MV-4-11 (cell line): ENCODE data around the gene CPNE8.

ENCODE experiments used
- DNase-seq: peaks from one replicate; lab custom pipeline; 2025; lab: John Stamatoyannopoulos, UW

CPNE8 gene

DNA sequence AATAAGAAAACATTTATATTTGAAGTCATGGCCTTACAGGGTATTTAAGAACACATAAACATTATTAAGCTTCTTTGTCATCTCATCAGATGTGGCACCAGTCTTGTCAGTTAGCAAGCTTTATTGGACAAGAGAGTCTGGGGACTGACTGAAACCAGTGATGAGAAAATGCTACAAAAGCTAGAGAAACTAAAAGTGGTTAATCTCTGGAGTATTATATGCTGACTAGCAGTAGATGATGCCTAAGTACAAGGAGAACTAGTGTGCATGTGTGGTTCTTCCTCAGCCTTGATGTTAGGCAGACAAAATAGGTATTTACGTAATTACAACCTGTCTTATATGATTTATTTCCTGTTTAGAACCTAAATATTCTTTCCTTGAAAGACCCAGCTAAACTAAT, 176.5 kb downstream of the CPNE8 start:
- no peak for DNase-seq

DNA sequence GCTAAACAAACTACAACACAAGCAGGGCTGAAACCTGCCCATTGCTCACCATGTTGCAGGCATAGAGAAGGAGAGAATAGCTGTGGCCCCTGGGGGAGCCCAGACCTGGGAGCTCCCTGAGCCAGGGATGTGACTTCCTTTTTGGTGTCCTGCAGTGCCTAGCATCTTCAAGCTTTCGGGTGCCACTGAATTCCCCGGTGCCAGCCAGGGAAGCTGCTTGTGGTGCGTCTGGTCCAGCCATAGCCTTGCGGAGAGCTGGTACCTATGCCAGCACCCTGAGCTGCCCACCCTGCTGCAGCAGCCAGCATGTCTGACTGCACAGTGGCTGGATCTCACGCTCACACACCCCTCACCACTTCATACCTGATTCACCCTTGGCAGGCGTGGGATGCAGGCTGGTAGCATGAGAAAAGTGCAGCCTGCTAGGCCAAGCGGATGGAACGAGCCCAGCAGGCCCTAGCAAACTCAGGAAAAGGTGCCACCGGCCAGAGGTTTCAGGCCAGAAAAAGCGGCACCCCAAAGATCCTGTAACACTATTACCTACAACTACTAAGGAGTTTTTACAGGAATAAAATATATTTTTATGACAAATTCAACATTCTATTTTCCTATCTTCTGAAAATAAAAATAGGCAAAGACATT, 183.7 kb downstream of the CPNE8 start:
- no peak for DNase-seq

DNA sequence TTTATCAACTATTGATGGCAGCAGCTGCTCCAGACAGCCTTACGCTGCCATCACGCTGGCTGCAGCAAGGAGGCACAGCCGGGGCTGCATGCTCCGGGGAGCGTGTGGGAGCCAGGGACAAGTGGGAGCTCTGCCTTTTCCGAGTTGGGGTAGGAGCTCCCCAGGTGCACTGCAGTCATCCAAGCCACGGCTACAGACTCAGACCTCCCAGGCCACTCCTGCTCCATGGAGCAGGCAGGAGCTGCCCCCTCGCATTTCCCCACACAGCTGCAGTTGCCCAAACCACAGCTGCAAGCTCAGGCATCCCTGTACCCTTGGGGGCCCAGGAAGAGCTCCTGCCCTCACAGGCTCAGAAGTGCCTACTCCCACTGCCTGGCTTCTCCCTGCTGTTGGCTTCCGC, 184.7 kb downstream of the CPNE8 start:
- DNase-seq = no peak

DNA sequence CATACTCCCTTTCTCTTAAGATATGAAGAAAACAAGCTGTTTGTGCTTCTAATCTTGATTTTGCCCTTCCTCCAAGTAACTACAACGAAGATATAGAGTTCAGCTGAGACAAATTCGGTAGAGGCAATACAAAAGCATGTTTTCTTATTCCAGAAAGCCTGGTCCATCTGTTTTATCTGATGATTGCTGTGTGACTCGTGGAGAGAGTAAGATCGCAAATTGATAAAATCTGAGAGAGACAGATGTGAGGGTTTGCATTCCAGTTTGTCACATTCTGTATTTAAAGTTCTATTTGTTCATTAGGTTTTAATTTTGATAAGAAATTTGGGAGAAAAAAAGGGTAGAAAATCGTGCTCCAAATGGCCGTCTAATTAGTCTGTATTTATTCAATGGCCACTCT, 192.1 kb downstream of the CPNE8 start:
- no peak for DNase-seq

DNA sequence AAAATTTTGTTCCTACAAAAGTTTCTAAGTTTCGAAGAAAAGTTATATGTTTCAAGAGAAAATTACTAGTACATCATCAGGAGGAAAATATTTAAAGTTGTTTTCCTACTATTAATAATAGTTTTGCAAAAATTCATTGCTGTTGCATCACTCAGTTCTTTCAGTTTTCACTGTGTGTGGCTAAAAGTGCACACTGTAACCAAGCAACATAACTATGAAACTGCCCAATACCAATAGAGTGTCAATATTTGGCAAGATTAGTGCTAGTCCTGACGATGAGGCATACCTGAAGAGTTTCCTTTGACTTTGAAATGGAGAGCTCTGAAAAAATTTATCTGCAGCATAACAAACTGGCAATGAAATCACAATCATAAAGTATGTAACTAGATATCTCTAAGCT, 194.3 kb downstream of the CPNE8 start:
- DNase-seq = no peak

DNA sequence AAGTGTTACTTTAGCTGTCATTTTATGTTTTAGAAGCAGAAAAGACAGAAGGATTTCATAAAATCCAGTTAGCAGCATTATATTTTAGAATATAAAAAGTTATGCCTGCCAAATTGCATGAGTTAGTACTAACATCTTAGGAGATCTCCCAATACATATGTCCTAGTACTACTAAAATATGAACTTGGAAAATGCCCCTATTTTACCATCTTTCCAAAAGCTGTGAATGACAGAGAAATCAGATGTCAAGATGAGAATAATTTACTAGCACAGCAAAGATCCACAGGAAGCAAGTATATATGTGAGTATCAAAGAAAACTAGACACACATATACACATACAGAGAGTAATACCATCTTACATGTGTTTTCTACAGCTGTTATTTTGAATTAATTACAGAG, 196.9 kb downstream of the CPNE8 start:
- DNase-seq = no peak

DNA sequence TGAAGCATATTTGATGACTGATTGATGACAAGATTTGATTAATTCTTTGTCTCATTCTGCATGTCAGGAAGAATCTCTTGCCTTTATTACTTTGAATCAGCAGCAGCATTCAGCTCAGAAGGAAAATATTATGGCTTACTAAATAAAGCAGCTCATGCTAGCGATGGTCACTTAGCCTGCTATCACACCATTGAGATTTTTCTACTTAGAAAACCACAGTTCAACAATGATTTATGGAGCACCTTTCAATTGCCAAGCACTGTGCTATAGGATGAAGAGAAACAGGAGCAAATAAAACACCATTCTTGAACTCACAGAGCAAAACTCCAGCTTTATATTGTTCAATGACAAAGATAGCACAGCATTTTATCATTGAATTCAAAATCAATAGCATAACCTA, 197.7 kb downstream of the CPNE8 start:
- DNase-seq = no peak

DNA sequence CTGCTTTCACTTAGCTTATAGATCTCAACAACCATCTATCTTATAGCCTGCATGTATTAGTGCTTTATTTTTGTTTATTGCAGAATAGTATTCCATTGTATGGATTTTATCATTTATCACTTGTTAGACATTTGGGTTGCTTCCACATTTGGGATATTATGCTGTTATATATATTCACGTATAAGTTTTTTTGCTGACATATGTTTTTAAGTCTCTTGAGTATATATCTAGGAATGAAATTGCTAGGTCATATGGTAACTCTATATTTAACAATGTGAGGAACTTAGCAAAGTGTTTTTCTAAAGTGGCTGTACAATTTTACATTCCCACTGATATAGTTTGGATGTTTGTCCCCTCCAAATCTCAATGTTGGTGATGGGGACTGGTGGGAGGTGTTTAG, 208.1 kb downstream of the CPNE8 start:
- DNase-seq = no peak

DNA sequence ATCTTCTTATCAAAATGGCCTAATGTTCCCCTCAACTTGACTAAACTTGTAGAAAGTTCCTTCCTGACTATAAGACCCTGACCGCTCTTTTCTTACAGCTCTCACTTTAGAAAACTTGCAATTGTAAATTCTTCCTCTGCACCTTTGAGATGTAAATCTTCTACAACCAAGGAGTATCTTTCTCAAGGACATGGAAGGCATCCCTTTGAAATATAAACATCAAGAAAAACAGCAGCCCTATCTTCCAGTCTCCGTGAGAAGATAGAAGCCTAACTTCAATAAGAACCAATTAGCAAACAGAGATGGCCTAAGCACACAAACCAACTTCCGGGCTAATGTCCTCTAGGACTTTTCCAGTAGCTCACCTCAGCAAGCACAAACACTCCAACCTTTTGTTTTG, 210.3 kb downstream of the CPNE8 start:
- no peak for DNase-seq

DNA sequence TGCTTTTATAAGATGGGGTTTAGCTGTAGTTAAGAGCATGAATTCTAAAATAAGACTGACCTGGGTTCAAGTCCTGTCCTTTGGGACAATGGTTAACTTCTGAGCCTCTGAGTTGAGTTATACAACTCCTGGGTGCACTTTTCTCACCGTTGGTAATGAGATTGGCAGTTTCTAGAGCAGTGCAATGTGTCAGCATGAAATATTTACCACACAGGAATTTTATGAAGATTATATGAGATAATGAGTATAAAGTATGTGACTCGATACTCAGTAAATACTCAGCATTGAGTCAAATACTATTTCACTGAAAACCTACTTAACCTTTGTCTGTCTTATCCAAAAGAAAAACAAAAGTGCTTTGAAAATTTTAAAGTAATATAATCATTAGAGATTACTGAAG, 214.2 kb downstream of the CPNE8 start:
- DNase-seq = no peak

DNA sequence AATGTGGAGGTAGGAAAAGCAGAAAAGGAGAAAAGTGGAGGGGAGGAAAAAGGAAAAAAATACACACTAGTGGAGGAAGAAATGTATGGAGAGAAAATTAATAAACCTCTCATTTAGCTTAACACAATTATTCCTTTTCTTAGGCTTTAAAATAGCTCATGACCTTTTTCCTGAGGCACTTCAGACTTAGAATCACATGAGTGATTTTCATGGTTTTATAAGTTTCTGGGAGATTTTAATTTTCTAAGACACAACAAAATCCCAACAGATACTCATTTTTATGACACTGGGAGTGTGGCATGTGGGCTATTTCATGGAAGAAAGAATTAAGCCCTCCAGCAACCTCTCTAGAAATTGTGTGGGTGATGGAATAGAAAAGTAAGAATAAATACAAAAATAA, 214.7 kb downstream of the CPNE8 start:
- no peak for DNase-seq

DNA sequence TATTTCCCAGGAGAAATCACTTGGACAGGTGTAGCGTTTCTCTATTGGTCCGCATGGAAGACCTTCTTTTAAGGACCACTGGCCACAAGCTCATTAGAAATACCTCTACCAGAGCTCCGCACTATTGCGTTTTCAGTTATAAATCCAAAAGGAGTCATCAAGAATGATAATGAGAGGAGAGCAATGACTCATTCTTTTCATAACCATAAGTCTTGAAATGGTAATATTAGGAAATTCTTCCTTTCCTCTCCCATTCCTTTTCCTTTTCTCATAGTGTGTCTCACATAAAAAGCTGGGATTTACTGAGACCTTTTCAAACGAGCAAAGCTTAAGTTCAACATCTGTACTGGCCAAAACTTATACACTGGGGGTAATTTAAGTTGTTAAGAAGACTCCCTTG, 215.7 kb downstream of the CPNE8 start:
- no peak for DNase-seq

DNA sequence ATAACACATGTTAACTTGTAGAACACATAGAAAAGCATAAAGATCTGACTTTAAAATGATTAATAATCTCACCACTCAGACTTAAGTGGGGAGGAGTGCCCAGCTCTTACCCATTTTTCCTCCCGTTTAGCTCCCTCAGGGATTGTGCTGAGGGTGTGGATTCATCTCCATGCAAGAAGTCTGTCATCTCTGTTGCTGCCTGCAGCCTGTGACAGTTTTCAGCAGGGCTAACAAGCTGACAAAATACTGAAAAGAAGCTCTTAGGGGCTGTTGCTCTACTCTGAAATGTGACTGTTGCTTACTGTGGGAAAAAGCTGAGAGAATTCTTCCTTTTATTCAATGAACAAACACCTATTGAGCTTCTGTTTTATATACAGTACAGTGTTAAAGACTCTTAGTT, 216.2 kb downstream of the CPNE8 start:
- no peak for DNase-seq

DNA sequence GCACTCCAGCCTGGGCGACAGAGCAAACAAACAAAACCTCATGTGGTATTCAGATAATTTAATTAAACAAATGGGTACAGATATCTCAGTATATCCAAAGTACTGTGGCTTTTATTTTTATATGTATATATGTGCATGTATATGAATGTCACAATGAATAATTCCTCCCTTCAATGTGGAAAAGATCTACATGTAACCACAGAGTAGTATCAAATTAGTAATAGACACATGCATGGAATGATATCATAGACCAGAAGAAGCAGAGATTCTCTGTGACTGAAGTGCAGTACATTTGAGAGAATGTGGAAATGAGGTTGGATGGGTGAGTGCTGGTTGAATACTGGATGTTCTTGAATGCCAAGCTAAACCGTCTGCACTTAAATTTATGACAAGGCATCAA, 222.9 kb downstream of the CPNE8 start:
- no peak for DNase-seq

DNA sequence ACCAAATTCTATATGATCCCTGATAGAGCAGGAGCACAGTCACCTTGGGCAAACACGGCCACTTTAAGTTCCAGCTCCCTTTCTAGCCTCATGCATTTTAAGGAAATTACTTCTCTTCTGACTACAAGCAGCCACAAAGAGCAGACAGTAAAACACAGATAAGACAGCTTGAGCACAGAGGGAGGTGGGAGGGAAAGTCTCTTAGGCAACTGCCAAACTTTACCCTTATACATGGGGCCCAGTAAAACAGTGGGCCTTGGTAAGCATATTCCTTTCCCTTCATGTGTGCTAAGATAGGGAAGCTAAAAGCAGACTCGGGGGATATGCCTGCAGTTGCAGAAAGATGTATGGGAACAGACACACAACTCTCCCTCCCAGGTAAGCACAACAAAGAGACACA, 235.9 kb downstream of the CPNE8 start:
- no peak for DNase-seq

DNA sequence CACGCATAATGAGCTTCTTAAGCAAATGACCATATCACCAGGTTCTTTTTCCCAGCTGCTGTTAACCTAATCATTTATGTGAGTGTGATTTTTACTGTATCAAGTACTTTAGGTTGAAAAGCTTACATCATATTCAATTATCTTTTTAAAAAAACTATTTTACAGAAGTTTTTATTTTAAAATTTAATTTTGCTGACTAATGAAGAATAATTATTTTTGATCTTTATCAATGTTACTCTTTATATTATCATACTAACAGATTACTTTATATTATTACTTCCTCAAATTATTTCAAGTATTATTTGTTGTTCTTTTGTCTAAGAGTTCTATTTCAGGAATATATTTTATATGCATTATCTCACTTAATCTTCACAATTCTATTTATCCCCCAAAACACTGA, 236.3 kb downstream of the CPNE8 start:
- no peak for DNase-seq

DNA sequence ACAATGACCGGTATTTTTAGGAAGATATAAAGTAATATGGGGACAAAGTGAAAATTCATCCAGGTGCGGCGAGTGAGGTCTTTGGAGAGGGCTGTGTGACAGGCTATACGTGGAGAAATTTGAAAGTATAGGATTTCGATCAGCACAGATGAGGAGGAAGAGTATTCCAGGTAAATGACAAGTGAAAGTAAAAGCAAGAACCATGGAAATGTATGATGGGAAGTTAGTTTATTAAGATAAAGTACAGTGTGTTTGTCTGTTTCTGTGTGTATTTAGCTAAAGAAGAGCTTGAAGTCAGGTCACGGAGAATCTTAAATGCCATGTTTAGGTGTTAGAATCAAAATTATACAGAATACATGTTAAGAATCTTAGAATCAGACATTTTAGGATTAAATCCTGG, 239.0 kb downstream of the CPNE8 start:
- DNase-seq = no peak

DNA sequence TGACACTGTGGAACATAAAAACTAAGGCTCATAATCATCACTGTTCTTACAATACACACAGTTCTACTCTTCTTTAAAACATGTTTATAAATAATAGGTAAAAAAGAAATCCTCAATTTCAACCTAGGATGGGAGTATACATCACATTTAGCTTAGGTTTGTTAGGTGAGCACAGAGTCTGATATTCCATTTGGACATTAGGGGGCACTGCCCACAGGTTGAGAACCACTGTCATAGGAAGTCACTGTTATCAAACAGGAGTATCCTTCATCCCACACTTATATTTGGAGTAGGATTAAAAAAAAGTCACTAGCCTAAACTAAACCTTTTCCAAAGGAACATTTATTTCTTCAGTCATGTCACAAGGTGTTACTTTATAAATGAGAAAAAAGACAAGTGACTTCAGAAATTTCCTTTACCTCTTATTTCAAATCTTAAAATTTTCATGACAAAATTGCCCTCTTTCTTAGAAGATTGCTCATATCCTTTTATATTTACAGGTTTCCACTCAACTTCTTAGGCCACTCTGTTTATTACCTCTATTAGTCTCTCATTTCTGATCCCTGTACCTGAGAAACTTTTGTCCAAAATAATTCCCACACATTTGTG, 240.6 kb downstream of the CPNE8 start:
- DNase-seq = peak; percentile 7

DNA sequence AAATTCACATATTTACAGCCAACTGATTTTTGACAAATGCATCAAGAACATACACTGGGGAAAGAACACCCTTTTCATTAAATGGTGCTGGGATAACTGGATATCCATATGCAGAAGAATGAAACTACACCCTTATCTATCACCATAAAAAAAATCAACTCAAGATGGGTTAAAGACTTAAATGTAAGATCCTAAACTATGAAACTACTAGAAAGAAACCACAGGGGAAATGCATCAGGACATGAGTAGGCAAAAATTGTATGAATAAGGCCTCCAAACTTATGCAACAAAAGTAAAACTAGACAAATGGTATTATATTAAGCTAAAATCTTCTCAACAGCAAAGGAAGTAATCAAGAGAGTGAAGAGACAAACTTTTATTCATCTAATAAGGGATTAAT, 242.6 kb downstream of the CPNE8 start:
- DNase-seq = peak; percentile 33

DNA sequence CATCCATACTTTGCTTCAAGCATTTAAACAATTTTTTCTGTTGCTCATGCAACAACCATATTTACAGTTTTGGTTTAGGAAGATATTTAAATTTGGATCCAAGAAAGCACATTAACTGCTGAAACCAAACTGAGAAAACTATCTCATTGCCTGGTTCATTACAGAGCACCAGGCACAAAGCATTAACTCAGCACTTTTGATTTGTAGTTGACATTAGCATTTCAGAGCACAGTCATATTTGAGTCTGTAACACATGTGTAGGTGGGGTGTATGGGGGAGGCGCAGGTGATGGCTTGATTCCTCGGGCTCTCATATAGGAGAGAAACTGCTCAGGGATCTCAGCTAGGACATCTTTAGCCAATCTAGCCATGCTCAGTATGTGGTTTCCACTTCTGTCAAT, 251.7 kb downstream of the CPNE8 start:
- DNase-seq = no peak

DNA sequence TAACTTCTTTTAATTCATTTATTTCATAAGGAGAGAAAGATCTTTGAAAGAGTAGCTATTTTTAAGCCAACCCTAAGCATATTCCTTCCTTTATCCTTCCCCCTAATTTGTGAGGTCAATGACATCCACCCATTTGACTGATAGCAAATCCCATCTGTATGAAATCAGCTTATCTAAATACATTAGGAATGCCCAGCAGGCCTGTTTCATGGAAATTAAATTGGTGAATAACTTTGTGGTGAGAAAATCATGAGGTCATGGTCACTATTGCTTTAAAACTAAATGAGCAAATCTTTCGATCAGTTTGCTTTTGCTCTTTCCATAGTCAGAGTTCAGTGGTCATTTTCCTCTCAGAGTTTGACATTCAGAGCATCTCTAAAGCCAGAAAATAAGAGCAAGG, 256.6 kb downstream of the CPNE8 start:
- DNase-seq = no peak

DNA sequence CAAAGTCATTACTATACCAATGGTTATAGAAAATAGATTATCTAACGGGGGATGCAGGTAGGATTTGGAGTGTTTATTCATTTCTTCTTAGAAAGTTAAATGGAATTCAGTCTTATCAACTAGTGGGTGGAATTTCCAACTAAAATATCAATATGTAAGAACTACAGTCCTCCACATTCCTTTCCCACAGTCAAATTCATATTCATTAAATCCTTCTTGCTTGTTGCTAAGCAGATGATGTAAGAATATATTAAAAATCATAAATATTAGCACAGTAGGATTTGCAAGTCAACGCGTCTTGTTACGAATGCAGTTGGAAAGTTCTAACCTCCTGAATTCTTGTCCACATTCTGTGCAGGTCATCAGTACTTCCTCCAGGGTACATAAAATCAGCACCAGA, 259.2 kb downstream of the CPNE8 start:
- no peak for DNase-seq

DNA sequence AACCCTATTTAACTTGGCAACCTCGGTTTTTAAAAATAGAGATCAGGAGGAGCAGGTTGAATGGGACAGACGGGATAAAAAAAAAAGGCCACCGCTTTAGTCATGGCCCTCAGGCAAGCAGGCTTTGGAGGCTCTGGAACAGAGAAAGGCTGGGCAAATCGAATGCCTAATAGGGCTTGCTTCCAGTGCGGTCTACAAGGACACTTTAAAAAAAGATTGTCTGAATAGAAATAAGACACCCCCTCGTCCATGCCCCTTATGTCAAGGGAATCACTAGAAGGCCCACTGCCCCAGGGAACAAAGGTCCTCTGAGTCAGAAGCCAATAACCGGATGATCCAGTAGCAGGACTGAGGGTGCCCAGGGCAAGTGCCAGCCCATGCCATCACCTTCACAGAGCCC, 265.8 kb downstream of the CPNE8 start:
- no peak for DNase-seq

DNA sequence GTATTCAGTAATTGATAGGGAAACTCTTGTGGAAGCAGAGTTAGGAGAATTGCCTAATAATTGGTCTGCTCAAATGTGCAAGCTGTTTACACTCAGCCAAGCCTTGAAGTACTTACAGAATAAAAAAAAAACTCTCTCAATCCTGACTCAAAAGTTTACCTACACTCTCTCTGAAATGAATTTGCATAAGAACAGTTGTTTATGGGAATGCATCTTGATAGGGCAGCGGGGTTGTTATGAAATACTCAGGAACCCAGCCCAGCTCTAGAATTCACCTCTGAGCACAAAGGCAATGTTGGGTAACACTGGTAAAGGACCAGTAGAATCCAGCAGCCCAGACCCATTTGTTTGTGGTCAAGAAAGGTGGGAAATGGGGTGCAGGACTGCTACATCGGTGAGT, 267.0 kb downstream of the CPNE8 start:
- DNase-seq = no peak

DNA sequence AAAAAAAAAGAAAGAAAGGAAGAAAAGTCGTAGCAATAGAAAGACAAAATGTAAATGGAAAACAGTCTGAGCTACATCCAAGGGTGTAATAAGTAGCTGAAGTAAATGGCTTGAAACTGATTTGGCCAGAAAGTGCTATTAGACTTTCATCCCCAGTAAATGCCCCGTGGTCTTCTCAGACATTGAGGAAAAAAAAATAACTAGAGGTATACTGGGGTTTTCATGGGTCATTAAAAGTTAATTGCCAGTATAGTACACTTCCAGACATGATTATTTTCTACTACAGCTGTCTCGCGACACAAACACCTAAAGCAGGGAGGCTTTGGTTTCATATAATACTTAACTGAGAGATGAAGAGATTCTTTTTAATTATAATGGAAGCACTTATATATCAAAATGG, 271.9 kb downstream of the CPNE8 start:
- no peak for DNase-seq
